ENCODE measurements around the gene NIT1. TPM values are rescaled to one million over a fixed set of nuclear protein-coding genes. Genes with fewer than 3 reads are reported as not detected.

NIT1 gene
- total RNA-seq, 1 donor from 2014 or later, result 43.6 TPM

- DNase-seq (no peak), ATAC-seq (peak in 1 of 2 donors; percentile 6)
- peaks cover 58% of the 10 kb centered on the region for H3K36me3 ChIP-seq
- H3K9me3 ChIP-seq, result no peaks in the 10 kb centered on the region
- peak overlapping the region; percentile 78 for H3K4me3 ChIP-seq
- intact Hi-C loops (cut with DNase I), result no loop called here
- peak overlapping the region; percentile 94 for H3K27ac ChIP-seq
- peaks cover 23% of the 10 kb centered on the region for H3K4me1 ChIP-seq
- H3K27me3 ChIP-seq (ENCODE audit: low read depth), result no peaks in the 10 kb centered on the region
- TF ChIP-seq CTCF (IDR thresholded peaks at IDR 0.05), result no peak
These were observed 49.0 kb downstream of the NIT1 start for GRCh38 chr1:161166669-161167548.

DNA sequence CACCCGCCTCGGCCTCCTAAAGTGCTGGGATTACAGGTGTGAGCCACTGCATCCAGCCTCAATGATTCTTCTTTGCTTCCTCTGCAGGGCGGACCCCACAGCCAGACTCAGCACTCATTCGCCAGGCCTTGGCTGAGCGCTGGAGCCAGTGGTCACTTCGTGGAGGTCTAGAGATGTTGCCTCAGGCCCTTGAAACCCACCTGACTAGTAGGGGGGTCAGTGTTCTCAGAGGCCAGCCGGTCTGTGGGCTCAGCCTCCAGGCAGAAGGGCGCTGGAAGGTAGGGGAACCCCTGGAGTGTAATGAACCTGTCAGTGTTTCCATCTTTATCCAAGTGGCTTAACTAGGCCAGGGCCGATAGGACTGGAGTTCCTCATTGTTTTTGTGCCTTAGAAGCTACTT is 51.0 kb downstream of the NIT1 start:
- peaks cover 38% of the 10 kb centered on the region for H3K4me1 ChIP-seq
- H3K9me3 ChIP-seq, result no peaks in the 10 kb centered on the region
- H3K36me3 ChIP-seq, result peaks cover 59% of the 10 kb centered on the region
- TF ChIP-seq CTCF (IDR thresholded peaks at IDR 0.05), result no peak
- no peak overlapping the region for H3K27ac ChIP-seq
- no peak overlapping the region for H3K4me3 ChIP-seq
- intact Hi-C loops (cut with DNase I), result no loop called here
- DNase-seq (no peak), ATAC-seq (no peak)
- no peaks in the 10 kb centered on the region for H3K27me3 ChIP-seq (ENCODE audit: low read depth)

Other genes with a start within 250 kb of the NIT1 start
- gene ITLN1, start 232.9 kb upstream of the NIT1 start, total RNA-seq, result 2.7 TPM
- gene ITLN2, start 163.3 kb upstream of the NIT1 start, total RNA-seq, result 30.7 TPM
- gene F11R, start 97.0 kb upstream of the NIT1 start, total RNA-seq, result 162 TPM
- 63.2 TPM for gene TSTD1, start 79.1 kb upstream of the NIT1 start, total RNA-seq
- 81.8 TPM for gene USF1, start 72.1 kb upstream of the NIT1 start, total RNA-seq
- gene ARHGAP30, start 48.2 kb upstream of the NIT1 start, total RNA-seq, result 63.7 TPM
- gene NECTIN4, start 28.5 kb upstream of the NIT1 start, total RNA-seq, result 6.2 TPM
- gene KLHDC9, start 19.7 kb upstream of the NIT1 start, total RNA-seq, result 7.2 TPM
- 46.2 TPM for gene PFDN2, start 68 bp upstream of the NIT1 start, total RNA-seq
- gene DEDD, start 14.6 kb downstream of the NIT1 start, total RNA-seq, result 38.3 TPM
- gene UFC1, start 35.9 kb downstream of the NIT1 start, total RNA-seq, result 92.2 TPM
- 32.2 TPM for gene USP21, start 41.4 kb downstream of the NIT1 start, total RNA-seq
- gene PPOX, start 48.3 kb downstream of the NIT1 start, total RNA-seq, result 24.1 TPM
- gene B4GALT3, start 59.4 kb downstream of the NIT1 start, total RNA-seq, result 29.6 TPM
- gene ADAMTS4, start 80.9 kb downstream of the NIT1 start, total RNA-seq, result 1.4 TPM
- gene NDUFS2, start 84.3 kb downstream of the NIT1 start, total RNA-seq, result 66.3 TPM
- gene FCER1G, start 97.2 kb downstream of the NIT1 start, total RNA-seq, result 283 TPM
- gene APOA2, start 105.5 kb downstream of the NIT1 start, total RNA-seq, result not detected
- gene TOMM40L, start 108.0 kb downstream of the NIT1 start, total RNA-seq, result 11.6 TPM
- gene NR1I3, start 120.1 kb downstream of the NIT1 start, total RNA-seq, result not detected
- gene PCP4L1, start 140.6 kb downstream of the NIT1 start, total RNA-seq, result 8.9 TPM
- gene MPZ, start 191.9 kb downstream of the NIT1 start, total RNA-seq, result 4.0 TPM
- gene SDHC, start 196.3 kb downstream of the NIT1 start, total RNA-seq, result 167 TPM
- gene CFAP126, start 249.8 kb downstream of the NIT1 start, total RNA-seq, result 8.0 TPM

Measured in lower lobe of right lung (tissue), 2 donors.